ENCODE measurements around the gene LYPD4.
A peak's percentile ranks its signal among the peaks of the same experiment; 100 is the strongest.

DNA sequence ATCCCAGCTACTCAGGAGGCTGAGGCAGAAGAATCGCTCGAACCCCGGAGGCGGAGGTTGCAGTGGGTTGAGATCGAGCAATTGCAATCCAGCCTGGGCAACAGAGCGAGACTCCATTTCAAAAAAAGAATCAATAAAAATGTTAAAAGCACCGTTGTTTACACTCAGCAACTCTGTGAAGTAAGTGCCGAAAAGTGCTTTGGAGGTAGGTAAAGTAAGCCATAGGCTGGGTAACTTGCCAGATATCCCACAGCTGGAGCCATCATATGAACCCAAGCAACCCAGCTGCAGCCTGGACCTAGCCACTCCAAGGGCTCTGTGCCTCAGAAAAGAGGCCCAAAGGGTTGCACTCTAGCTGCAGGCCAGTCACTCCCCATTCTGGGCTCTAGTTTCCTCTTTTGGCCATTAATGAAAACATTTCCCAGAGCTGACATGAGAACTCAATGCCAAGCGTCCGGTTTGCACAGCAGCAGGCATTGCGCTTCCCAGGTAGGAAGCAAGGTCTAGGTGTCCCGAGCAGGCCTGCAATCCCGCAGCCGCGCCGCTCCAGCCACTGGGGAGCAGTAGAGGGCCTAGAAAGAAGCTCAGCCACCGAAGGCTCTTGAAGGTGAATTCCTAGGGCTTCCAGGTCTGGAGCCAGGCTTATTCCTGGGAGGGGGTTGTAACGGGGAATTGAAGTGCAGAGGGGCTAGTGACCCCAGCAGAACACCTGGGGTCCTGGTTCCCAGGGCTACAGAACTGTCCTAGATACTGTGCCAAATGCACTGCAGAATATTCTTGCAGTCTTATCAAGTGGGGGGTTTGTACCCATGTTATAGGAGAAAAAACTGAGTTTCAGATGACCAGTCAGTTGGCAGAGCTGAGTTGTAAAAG is 28.5 kb upstream of the LYPD4 start:
- TF ChIP-seq, protein P1, sequence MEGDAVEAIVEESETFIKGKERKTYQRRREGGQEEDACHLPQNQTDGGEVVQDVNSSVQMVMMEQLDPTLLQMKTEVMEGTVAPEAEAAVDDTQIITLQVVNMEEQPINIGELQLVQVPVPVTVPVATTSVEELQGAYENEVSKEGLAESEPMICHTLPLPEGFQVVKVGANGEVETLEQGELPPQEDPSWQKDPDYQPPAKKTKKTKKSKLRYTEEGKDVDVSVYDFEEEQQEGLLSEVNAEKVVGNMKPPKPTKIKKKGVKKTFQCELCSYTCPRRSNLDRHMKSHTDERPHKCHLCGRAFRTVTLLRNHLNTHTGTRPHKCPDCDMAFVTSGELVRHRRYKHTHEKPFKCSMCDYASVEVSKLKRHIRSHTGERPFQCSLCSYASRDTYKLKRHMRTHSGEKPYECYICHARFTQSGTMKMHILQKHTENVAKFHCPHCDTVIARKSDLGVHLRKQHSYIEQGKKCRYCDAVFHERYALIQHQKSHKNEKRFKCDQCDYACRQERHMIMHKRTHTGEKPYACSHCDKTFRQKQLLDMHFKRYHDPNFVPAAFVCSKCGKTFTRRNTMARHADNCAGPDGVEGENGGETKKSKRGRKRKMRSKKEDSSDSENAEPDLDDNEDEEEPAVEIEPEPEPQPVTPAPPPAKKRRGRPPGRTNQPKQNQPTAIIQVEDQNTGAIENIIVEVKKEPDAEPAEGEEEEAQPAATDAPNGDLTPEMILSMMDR (IDR thresholded peaks at IDR 0.05): peak in 3 of 4 experiments; percentile 57 to 78 (median 74)
- TF ChIP-seq POLR2AphosphoS5 (IDR thresholded peaks at IDR 0.05): peak; percentile 17
